Measurements from ENCODE around the gene COL6A3.
"Not testable (repeated sequence)": the region's sequence is repeated elsewhere in the genome, so short reads cannot be mapped to it uniquely, and the experiment has no call there.

Gene COL6A3

DNA sequence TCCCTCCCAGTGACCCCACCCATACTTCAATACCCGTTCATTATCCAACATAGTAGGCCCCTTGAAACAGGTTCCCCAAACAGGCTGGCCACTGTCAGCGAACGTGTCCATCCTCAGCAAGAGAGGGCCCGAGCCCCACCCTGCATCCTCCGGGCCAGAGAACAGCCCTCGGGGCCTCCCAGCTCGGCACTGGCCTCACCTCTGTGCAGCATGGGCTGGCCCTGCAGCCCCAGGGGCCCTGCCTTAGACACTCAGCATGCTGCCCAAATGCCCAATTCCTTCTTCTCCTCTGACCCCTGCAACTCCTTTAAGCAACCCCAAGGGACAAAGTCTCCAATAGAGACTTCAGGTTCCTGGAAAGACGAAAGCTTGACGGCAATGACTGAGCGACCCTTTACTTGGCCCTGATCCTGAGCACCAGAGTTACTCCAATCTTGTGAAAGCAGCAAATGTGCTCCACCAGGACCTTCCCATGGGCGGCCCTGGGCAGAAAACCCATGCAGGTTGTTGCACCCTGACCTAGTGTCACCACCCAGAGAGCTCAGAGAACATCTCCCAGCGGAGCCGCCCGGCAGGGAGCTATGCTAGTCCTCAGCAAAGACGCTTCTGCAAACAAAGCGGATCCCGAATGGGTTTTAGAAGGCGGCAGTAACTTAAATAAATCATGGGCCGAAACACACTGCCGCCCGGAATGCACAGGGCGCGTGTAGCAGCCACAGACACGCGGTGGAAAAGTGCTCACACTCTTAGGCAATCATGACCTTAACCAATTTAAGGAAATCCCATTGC is 782 bp downstream of the COL6A3 start:
- DNase-seq: no peak

DNA sequence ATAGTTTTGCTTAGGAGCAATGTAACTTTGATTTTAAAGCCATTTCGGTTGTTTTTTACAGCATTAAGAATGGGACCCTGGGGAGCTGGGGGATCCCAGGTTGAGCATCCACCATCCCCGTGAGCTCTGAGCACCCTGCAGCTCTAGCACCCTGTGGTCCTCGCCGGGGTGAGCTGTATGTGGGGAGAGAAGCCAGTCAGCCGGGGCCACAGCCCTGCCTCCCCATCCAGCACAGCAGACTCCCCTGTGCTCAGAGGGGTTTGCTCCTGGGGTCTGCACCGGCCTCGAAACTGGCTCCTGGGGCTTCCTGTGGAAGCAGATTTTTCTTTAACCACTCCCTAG is 1.3 kb downstream of the COL6A3 start:
- no peak for DNase-seq

DNA sequence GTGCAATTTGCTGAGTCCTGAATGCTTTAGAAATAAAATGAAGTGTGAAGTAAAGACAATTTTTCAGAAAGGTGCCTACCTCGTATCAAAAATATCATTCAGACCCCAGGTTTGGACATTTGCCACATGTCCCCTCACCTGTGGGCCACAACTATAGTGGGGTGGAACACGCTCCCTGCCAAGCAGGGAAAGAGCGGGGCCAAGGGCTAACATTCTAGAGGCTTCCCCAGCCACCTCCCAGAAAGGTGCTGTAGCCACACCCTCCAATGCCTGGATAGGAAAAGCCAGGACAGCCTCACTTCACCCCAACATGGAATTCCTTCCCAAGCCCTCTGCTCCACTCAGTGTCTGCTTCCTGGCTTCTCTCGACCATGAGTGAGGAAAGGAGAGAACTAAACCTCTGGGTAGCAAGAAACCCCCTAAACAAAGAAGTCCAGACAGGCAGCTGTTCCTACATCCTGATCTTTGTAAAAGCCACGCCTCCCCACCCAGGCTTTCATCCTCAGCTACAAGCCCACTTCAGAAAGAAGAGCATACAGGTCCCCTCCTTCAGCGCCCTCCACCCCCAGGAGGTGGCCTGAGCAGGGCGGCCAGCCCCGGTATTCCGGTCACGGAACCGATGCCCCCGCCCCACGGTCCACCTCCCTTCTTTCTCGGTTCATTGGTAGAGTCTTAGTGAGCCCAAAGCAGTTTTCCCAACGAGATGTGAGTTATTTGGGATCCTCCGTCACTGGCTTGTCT is 2.1 kb downstream of the COL6A3 start:
- no peak for DNase-seq

DNA sequence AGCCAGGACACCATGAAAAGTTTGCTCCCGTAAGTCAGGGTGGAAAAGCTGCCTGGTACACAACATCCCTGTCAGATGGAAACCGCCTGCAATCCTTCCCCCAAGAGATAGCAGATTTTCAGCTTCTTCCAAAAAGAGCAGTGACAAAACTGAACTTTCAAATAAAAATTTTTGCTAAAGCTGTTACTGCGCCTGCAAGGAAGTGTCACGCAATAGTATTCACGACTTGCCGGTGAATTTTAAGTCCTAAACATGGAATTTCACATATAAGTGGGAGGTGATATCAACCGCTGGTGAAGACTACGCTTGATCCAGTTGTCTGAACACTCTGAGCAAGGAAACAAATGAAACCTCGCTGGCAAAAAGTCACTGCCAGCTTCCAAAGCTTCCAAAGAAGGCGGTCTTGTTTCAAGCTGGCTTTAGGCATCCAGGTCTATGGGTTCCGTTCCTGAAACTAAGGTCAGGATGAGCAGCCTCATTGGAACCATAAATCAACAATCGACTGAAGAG is 2.8 kb downstream of the COL6A3 start:
- DNase-seq: no peak

DNA sequence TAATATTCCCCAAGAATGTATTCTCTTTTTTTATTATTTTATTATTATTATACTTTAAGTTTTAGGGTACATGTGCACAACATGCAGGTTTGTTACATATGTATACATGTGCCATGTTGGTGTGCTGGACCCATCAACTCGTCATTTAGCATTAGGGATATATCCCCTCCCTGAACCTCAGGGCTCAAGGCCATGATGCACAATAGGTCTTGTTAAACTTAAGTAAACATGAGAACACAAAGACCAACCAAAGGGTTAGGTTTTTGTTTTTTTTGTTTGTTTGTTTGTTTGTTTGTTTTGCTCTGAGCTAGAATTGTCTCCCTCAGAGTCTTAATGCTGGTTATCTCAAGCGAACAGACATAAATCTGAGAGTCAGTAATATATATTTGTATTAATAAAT is 4.7 kb downstream of the COL6A3 start:
- DNase-seq: not testable (repeated sequence)

DNA sequence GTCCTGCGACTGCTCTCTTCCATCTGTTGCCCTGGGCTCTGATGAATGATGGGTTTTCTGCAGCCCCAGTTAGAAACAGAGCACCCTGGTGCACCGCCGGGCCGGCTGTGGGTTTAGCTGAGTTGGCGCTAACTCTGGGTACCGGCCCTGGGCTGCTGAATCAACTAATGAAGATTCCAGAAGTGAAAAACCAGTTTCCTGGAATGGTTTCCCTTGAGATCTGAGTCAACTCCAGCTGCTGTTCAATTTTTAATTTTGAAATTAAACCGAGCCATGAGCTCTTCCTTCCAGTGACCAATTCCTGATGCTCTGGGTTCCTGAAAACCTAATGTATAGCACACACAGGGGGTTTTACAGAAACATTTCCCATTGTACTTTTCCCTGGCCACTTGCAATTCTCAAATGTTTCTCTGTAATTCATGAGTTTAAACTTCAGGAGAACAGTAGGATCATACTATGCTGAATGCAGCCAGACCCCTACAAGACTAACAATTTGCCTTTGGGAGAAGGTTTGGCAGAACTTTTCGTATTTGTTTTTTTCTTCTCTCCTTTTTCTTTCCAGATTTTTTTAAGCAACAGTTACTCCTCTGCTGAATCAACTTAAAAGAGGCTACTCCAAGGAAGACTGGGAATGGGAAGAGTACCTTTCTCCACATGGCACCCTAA is 5.5 kb downstream of the COL6A3 start:
- no peak for DNase-seq

DNA sequence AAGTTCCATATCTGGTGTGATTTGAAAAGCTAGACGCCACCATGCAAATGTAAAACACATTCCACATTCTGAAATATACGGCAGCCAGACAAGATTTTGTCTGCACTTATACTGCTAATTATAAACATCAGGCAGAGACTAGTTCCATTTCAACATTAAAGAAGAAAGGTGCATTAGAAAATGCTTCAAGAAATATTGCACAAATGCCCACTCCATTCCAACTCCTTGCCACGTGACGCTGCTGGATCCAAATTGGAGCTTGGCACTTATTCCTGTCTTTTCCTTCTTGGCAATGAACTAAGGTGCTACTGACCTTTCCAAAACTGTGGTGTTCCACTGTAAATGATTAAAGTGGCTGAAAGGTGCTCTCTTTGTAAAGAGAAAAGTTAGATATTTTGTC is 6.3 kb downstream of the COL6A3 start:
- no peak for DNase-seq

DNA sequence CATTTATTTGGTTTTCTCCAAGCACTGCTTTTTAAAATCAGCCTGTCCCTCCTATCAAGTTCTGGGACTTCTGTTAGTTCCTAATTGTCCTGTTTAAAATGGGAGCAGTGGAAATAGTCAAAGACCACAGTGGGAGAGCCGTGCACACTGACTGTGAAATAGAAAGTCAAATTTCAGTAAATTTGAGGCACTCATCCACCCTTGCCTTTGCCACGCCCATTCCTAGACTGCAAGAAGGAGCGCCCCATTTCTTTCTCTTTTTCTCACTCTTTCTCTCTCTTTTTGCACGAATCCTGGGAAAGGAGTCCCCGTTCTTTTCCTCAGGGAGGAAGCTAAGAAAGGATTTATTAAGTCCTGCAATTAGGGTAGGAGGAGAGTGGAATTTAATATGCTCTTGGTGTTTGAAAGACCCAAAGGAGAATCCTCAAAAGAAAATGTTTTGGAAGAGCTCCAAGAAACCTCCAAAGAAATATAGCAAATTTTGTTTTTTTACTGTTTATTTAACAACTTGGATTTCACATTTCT is 7.5 kb downstream of the COL6A3 start:
- no peak for DNase-seq

DNA sequence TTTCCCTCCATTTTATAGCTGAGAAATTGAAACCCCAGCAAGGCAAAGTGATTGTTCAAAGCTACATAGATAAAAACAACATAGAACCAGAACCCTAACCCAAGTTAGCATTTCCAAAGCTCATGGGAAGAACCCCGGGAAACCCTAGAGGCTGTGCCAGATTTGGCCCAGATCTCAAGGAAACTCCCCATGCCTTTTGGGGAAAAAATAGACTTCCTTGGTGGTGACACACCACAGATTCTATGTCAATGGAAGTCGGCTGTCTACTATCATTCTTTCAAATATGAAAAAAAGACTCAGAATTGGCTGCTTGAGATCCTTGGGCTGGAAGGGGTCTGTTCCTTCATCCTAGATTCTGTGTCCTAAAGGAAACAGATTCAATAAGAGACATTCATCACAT is 8.4 kb downstream of the COL6A3 start:
- no peak for DNase-seq

DNA sequence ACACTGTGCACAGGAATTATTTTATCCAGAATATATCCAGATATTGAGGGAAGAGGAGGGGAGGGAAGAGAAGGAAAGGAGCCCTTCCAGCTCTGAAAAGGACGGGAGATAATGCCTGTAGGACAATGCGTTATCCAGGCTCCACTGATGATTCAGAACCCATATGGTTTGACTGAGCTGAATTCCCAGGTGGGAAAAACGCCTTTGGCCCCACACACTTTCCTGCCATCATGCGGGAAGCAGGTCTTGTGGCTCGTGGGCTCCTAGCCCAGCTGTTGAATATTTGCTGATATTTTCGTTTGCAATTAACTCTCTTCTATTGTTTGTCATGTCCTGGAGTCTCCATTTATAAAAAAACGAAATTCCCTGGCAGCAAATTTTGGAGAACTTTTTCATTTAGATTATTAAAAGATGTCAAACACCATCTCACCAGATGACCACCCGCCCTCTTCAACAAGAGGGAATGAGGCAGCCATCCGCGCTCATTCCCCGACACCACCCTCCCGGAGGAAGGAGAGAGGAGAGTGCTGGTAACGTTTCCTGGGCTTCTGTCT is 8.9 kb downstream of the COL6A3 start:
- DNase-seq: no peak

DNA sequence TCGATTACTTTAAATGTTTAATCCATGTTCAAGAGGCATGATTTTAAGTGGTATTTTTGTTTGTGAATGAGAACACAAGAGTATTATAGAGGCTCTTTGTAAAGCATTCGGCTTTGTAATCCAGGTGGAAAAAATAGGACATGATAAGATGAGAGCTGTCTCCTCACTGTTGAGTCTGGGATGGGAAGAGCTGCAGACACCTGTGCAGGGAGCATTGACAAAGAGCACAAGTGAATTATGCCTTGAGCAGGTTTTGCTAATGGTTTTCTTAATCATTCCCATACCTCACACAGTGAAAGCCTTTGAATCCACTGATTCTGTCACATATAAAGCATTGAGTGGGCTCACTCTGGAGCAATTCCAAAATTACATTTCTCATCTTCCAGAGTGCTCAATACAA is 9.6 kb downstream of the COL6A3 start:
- no peak for DNase-seq

DNA sequence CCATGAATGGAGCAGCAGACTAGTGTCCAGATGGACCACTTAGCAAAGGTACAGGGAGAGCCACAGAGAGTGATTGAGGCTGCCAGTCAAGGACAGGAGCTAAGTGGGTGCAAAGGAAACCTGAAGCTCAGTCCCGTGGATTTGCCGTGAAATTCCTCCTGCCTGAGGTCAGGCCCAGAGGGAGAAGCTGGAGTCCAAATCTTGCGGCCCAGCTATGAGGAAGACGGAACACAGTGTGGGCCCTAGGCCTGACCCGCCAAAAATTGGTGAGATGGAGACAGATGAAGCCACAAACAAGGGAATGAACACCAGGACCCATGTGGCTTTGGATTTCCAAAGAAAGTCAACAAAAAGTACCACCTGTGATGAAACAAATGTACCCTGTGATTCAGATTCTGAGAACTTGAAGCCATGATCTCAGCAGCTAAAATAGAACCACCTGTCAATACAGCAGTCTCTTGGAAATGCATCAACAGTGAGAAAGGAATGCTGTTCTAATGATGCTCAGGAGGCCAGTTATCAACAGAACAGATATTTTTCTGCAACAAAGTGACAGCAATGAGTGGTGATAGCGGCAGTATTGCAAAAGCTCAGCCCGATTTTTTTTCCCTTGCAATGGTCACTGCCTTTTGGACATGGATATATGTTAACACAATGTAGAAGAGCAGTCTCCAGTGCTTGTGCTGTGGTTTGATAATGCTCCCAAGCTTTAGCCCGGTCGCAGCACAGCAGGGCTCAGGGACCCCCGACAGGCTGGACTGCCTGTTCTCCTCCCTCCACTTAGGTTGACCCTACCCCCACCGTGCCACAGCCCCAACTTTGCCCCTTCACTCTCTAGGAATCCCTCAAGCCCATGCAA is 10.7 kb downstream of the COL6A3 start:
- no peak for DNase-seq

DNA sequence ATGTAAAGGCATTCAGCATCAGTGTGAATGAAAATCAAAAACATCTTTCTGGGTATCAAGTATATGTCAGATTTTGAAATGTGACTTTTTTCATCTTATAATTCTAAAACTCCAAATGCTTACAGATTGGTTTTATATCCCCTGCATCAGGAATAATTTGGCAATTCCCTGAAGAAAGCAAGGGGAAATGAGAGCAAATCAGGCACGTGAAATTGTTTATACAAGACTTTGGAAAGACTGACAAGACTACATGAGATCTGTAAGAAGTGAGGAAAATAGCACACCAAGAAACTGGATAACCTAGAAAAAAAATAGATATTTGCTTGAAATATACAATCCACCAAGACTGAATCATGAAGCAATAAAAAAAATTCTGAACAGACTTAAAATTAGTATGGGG is 13.8 kb downstream of the COL6A3 start:
- no peak for DNase-seq

DNA sequence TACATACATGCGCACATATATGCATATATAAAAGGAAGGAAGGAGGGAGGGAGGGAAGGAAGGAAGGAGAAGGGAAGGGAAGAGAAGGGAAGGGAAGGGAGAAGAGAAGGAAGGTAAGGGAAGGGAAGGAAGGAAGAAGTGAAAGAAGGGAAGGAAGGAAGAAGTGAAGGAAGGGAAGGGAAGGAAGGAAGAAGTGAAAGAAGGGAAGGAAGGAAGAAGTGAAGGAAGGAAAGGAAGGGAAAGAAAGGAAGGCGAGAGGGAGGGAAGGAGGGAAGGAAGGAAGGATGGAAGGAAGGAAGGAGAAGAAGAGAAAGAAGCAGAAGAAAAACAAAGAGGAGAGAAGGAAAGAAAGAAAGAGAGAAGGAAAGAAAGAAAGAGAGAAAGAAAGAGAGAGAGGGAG is 16.9 kb downstream of the COL6A3 start:
- no peak for DNase-seq

DNA sequence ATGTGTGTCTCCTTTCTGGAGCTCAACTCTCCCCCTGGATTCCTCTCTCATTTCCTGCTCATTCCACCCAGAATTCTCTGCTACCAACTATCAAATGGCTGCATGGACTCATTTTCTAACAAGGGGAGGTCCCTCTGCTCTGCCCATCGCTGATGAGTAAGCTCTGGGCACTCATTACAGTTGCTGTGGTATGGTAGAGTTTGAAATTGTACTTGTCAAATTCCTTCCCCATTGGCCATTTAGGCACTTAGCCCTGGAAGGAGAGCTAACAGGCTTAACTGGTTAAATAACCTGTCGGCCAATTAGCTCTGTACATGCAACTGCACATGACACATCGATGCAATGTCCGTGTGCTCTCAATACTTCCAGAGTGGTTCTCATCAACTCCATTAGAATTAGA is 20.4 kb downstream of the COL6A3 start:
- no peak for DNase-seq

DNA sequence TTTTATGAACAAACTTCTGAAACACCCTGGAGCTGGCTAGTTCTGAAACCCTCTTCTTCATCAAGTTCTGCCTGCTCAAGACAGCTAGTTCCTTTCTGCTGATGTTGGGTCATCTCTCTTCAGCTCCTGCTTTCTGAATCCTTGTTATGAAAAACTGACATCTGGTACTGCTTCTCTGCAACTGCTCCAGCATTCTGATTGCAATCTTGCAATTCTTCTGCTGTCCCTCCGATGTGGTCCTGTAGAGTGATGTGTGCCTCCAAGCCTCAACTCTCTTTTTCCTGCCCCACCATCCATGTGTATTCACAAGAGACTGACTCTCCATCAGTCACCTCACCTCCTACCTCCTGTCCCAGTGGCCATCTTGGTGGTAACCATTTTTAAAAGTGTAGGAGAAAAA is 21.8 kb downstream of the COL6A3 start:
- no peak for DNase-seq

DNA sequence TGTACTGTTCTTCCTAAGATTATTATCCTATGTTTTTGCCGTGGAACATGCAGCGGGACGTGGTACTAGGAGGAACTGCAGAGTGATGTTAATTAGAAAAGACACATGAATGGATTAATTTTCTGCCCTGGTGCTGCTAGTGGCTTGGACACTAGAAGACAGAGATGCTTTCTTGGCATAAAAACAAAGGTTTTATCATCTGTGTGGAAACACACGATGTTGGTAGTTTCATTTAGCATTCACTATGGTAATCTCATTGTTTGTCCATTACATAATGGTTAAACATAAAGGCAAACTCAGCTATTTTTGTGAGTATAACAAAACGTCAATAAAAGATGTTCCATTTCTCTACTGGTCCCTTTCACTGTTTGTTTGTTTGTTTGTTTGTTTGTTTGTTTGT is 22.8 kb downstream of the COL6A3 start:
- no peak for DNase-seq

DNA sequence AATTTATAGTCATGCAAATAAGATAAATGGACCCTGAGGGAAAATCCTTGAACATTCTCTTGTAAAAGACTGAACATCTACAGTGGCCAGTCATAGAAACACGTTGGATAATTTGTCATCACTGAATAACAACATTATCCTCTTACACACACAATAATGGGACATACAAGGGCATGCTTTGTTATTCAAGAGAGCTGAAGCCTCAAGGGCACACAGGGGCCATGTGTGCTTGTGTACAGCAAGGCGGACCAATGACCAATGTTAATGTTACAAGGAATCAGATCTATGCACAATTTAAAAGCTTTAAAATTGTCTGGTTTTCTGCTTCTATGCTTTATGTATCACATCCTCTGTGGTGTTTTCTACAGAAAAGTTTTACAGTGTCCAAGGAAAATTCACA is 23.7 kb downstream of the COL6A3 start:
- DNase-seq: no peak

DNA sequence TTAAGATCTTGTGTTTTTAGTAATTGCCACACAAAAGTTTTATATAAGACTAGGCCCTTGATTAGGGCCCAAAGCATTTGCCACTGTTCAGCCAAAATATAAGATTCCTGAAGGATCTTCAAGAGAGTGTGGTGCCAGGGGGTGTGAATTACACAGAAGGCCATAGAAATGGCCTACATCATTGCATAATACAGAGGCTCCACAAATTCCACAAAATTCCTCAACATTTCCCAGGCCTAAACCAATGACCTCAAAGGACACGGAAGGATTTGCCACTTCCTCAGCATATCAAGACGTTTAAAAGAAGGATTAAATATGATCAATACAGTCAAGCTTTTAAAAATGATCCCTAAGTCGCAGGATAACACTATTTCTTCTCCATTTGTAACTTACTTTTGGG is 24.1 kb downstream of the COL6A3 start:
- no peak for DNase-seq

DNA sequence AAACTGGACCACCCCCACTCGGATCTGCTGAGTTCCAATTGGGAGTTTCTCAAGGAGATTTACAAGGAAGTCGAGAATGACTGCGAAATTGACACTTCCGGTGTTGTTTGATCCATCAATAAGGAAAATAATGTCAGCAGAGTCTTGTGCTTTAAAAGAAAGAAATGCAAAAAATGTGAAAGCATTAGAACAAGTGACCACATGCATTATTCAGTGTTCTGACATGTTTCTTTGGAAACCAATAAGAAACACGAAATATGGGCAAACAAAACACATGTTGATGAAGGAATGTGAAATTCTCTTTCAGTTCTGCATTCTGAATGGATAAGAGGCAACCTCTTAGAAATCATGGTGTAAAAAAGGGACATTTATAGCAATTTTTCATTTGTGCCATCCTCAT is 25.9 kb downstream of the COL6A3 start:
- DNase-seq: no peak

DNA sequence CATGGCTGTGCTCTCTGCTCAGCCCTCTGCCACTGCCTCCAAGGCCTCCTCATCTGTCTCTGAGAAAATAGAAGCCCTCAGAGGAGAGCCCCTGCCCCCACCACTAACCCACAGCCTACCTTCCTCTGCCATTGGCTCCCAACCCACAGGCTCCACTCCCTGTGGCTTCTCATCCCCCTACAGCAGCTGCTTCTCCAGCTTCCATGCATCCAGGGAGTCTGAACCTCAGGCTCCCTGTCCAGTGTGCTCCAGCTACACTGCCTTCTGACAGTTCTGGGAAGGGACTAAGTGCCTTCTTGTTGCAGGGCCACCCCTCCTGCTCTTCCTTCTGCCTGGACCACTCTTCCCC is 29.3 kb downstream of the COL6A3 start:
- no peak for DNase-seq

DNA sequence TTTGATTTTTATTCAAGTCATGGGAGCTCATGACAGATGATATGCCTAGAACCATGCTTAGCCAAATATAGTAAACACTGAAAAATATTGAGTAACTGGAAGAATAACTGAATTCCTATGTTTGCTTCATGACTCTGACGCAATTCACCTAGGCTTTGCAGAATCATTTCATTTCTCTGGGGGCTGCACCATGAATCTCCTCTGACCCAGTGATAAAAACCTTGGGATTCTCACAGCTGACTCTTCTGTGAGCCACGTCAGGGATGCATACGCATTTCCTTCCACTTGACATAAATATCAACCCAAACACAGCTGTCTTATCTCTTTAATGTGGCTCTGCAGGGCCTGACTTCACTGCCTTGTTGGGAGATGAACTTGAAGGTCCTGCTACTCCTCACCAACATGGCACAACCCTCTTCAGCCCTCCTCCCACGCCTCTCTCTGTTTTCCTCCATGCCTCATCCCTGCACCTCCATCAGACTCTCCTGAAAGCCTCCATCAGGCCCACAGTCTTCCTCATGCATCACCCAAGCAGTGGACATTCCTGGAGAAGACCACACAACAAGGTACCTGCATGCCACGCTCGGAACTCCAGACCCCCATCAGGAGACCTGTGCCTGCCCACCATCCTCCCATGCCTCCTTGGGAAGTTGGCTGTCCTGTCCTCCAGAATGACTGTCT is 29.8 kb downstream of the COL6A3 start:
- no peak for DNase-seq
